K562 (cell line): ENCODE results near the gene GLB1L. TPM values are rescaled to one million over a fixed set of nuclear protein-coding genes. Genes with fewer than 3 reads are reported as not detected.

Source experiments
- ATF4 ChIP-seq: fragments of 450-650 bp; formaldehyde crosslinking; IDR thresholded peaks from 2 replicates; pipeline ENCODE4 v1.4.0; 2022; ENCODE audit warnings: mild to moderate bottlenecking, moderate library complexity
- E2F3 ChIP-seq: fragments of 250-450 bp; sonication (Bioruptor Pico); IDR thresholded peaks from 2 replicates; pipeline ENCODE4 v1.4.0; 2020; ENCODE audit warnings: mild to moderate bottlenecking
- E2F4 ChIP-seq: sonication (generic); formaldehyde crosslinking; IDR thresholded peaks from 2 replicates; pipeline ENCODE4 v1.8.0; 2022; ENCODE audit warnings: mild to moderate bottlenecking, low read depth, missing genetic modification reagents
- KDM1A ChIP-seq, 2 experiments: fragments of 450-650 bp; IDR thresholded peaks; 2 replicates each; pipeline ENCODE4 v1.6.1; 2016; ENCODE audit warnings: mild to moderate bottlenecking in 2 of 2
- MCM5 ChIP-seq: fragments of 450-650 bp; IDR thresholded peaks from 2 replicates; pipeline ENCODE4 v1.6.1; 2016; ENCODE audit warnings: low read depth
- MTF1 ChIP-seq: fragments of 250-450 bp; sonication (Bioruptor Pico); IDR thresholded peaks from 2 replicates; pipeline ENCODE4 v1.9.0; 2021; ENCODE audit warnings: moderate library complexity, mild to moderate bottlenecking, inconsistent platforms, borderline replicate concordance
- SFPQ ChIP-seq: fragments of 200-400 bp; formaldehyde crosslinking; IDR thresholded peaks from 2 replicates; pipeline ENCODE4 v1.6.1; 2017; ENCODE audit warnings: mild to moderate bottlenecking, low read depth, low read length, moderate library complexity
- TBP ChIP-seq: optimal IDR thresholded peaks from 2 replicates; pipeline ENCODE3; 2011; ENCODE audit warnings: low read depth, low read length, improper control_type of control experiment
- ZNF165 ChIP-seq: fragments of 250-450 bp; sonication (Bioruptor Pico); IDR thresholded peaks from 2 replicates; pipeline ENCODE4 v1.4.0; 2020; ENCODE audit warnings: borderline replicate concordance
- polyA plus RNA-seq, 8 experiments: library from polyadenylated mRNA; depleted of rRNA in 4 of 8; stranded (reverse) in 5 of 8; unstranded in 3 of 8; fragments of >200 nt; fragmentation: Nextera tagmentation in 2 of 8; fragmentation: Illumina TruSeq in 1 of 8; extraction: Ambion mirVana in 2 of 8; extraction: Trizol in 1 of 8; gene quantifications; 2 replicates each; pipeline versions ENCODE4 v1.2.1 to v1.2.3, GENCODE V29; 2011 to 2014; ENCODE audit warnings: inconsistent platforms in 1 of 8, missing spikeins in 1 of 8
- total RNA-seq, 7 experiments: library from RNA; depleted of rRNA in 6 of 7; stranded (reverse); fragments of >200 nt in 6 of 7; fragmentation: Illumina TruSeq in 2 of 7; extraction: Trizol in 2 of 7; gene quantifications; 2 replicates each; pipeline versions ENCODE4 v1.2.1 to v1.2.3, GENCODE V29; 2011 to 2021; ENCODE audit warnings: low replicate concordance in 1 of 7
- TF ChIP-seq, protein P1 (sequence below): fragments of 450-650 bp; IDR thresholded peaks from 2 replicates; pipeline ENCODE4 v1.6.1; 2016; ENCODE audit warnings: mild to moderate bottlenecking, moderate library complexity

GLB1L gene
- total and polyA plus RNA-seq, 9 of the 15 experiments (the other 6 are each of a cell fraction or from before 2014, with no cell fraction given) = 0.42 to 2.9 (median 2.5) TPM

- TF ChIP-seq, protein P1, sequence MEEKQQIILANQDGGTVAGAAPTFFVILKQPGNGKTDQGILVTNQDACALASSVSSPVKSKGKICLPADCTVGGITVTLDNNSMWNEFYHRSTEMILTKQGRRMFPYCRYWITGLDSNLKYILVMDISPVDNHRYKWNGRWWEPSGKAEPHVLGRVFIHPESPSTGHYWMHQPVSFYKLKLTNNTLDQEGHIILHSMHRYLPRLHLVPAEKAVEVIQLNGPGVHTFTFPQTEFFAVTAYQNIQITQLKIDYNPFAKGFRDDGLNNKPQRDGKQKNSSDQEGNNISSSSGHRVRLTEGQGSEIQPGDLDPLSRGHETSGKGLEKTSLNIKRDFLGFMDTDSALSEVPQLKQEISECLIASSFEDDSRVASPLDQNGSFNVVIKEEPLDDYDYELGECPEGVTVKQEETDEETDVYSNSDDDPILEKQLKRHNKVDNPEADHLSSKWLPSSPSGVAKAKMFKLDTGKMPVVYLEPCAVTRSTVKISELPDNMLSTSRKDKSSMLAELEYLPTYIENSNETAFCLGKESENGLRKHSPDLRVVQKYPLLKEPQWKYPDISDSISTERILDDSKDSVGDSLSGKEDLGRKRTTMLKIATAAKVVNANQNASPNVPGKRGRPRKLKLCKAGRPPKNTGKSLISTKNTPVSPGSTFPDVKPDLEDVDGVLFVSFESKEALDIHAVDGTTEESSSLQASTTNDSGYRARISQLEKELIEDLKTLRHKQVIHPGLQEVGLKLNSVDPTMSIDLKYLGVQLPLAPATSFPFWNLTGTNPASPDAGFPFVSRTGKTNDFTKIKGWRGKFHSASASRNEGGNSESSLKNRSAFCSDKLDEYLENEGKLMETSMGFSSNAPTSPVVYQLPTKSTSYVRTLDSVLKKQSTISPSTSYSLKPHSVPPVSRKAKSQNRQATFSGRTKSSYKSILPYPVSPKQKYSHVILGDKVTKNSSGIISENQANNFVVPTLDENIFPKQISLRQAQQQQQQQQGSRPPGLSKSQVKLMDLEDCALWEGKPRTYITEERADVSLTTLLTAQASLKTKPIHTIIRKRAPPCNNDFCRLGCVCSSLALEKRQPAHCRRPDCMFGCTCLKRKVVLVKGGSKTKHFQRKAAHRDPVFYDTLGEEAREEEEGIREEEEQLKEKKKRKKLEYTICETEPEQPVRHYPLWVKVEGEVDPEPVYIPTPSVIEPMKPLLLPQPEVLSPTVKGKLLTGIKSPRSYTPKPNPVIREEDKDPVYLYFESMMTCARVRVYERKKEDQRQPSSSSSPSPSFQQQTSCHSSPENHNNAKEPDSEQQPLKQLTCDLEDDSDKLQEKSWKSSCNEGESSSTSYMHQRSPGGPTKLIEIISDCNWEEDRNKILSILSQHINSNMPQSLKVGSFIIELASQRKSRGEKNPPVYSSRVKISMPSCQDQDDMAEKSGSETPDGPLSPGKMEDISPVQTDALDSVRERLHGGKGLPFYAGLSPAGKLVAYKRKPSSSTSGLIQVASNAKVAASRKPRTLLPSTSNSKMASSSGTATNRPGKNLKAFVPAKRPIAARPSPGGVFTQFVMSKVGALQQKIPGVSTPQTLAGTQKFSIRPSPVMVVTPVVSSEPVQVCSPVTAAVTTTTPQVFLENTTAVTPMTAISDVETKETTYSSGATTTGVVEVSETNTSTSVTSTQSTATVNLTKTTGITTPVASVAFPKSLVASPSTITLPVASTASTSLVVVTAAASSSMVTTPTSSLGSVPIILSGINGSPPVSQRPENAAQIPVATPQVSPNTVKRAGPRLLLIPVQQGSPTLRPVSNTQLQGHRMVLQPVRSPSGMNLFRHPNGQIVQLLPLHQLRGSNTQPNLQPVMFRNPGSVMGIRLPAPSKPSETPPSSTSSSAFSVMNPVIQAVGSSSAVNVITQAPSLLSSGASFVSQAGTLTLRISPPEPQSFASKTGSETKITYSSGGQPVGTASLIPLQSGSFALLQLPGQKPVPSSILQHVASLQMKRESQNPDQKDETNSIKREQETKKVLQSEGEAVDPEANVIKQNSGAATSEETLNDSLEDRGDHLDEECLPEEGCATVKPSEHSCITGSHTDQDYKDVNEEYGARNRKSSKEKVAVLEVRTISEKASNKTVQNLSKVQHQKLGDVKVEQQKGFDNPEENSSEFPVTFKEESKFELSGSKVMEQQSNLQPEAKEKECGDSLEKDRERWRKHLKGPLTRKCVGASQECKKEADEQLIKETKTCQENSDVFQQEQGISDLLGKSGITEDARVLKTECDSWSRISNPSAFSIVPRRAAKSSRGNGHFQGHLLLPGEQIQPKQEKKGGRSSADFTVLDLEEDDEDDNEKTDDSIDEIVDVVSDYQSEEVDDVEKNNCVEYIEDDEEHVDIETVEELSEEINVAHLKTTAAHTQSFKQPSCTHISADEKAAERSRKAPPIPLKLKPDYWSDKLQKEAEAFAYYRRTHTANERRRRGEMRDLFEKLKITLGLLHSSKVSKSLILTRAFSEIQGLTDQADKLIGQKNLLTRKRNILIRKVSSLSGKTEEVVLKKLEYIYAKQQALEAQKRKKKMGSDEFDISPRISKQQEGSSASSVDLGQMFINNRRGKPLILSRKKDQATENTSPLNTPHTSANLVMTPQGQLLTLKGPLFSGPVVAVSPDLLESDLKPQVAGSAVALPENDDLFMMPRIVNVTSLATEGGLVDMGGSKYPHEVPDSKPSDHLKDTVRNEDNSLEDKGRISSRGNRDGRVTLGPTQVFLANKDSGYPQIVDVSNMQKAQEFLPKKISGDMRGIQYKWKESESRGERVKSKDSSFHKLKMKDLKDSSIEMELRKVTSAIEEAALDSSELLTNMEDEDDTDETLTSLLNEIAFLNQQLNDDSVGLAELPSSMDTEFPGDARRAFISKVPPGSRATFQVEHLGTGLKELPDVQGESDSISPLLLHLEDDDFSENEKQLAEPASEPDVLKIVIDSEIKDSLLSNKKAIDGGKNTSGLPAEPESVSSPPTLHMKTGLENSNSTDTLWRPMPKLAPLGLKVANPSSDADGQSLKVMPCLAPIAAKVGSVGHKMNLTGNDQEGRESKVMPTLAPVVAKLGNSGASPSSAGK = peak; percentile 69
- TF ChIP-seq MTF1 (CRISPR knock-in tag) (no peak), MCM5 (no peak), ATF4 (CRISPR knock-in tag) (no peak), TBP (peak; percentile 57), SFPQ (no peak), E2F3 (CRISPR knock-in tag) (no peak), ZNF165 (no peak), E2F4 (CRISPR knock-in tag) (no peak), KDM1A (IDR thresholded peaks at IDR 0.05) (no peak)
These were observed 49.4 kb upstream of the GLB1L start (continued) for GRCh38 chr2:219294356-219295351.
